ENCODE data around the gene MYBBP1A.
"Not testable (repeated sequence)": the region's sequence is repeated elsewhere in the genome, so short reads cannot be mapped to it uniquely, and the experiment has no call there.

Gene MYBBP1A

GRCh38 chr17:4590042-4590441, 34.9 kb upstream of the MYBBP1A start:
- DNase-seq (ENCODE audit: low spot score), result not testable (repeated sequence)

GRCh38 chr17:4588898-4589625, 33.9 kb upstream of the MYBBP1A start:
- no peak for DNase-seq (ENCODE audit: low spot score)

GRCh38 chr17:4588391-4588790, 33.2 kb upstream of the MYBBP1A start:
- no peak for DNase-seq (ENCODE audit: low spot score)

GRCh38 chr17:4587803-4588202, 32.6 kb upstream of the MYBBP1A start:
- no peak for DNase-seq (ENCODE audit: low spot score)

GRCh38 chr17:4587195-4587594, 32.0 kb upstream of the MYBBP1A start:
- DNase-seq (ENCODE audit: low spot score), result no peak

- DNase-seq (ENCODE audit: low spot score), result no peak
Observed at GRCh38 chr17:4586043-4586442, 30.9 kb upstream of the MYBBP1A start.

GRCh38 chr17:4585638-4585994, 30.4 kb upstream of the MYBBP1A start:
- no peak for DNase-seq (ENCODE audit: low spot score)

- no peak for DNase-seq (ENCODE audit: low spot score)
Observed at GRCh38 chr17:4584917-4585637, 29.9 kb upstream of the MYBBP1A start.

GRCh38 chr17:4584101-4584916, 29.1 kb upstream of the MYBBP1A start, which contains the start of gene SMTNL2:
Gene SMTNL2 (plus strand): TSS chr17:4584529. CDS start chr17:4584606, 77 bp downstream.
- DNase-seq (ENCODE audit: low spot score), result no peak

GRCh38 chr17:4583782-4584100, 28.6 kb upstream of the MYBBP1A start:
- no peak for DNase-seq (ENCODE audit: low spot score)

- DNase-seq (ENCODE audit: low spot score), result no peak
Observed at GRCh38 chr17:4583206-4583605, 28.0 kb upstream of the MYBBP1A start.

- no peak for DNase-seq (ENCODE audit: low spot score)
Observed at GRCh38 chr17:4582691-4583090, 27.5 kb upstream of the MYBBP1A start.

- peak; percentile 57 for DNase-seq (ENCODE audit: low spot score)
Observed at GRCh38 chr17:4582101-4582501, 26.9 kb upstream of the MYBBP1A start.

- no peak for DNase-seq (ENCODE audit: low spot score)
Observed at GRCh38 chr17:4580291-4580690, 25.1 kb upstream of the MYBBP1A start.

- no peak for DNase-seq (ENCODE audit: low spot score)
Observed at GRCh38 chr17:4579678-4580077, 24.5 kb upstream of the MYBBP1A start.

GRCh38 chr17:4578349-4578748, 23.2 kb upstream of the MYBBP1A start:
- DNase-seq (ENCODE audit: low spot score), result not testable (repeated sequence)

GRCh38 chr17:4577386-4577993, 22.3 kb upstream of the MYBBP1A start:
- DNase-seq (ENCODE audit: low spot score), result no peak

- DNase-seq (ENCODE audit: low spot score), result peak; percentile 69
Observed at GRCh38 chr17:4576729-4577322, 21.6 kb upstream of the MYBBP1A start.

GRCh38 chr17:4576161-4576558, 21.0 kb upstream of the MYBBP1A start:
- no peak for DNase-seq (ENCODE audit: low spot score)

- DNase-seq (ENCODE audit: low spot score), result no peak
Observed at GRCh38 chr17:4574448-4575045, 19.4 kb upstream of the MYBBP1A start.

- DNase-seq (ENCODE audit: low spot score), result no peak
Observed at GRCh38 chr17:4573669-4574068, 18.5 kb upstream of the MYBBP1A start.

- no peak for DNase-seq (ENCODE audit: low spot score)
Observed at GRCh38 chr17:4573115-4573514, 17.9 kb upstream of the MYBBP1A start.
